Astrocyte (in vitro differentiated cells and primary cell): ENCODE results near the gene BLOC1S4. TPM values are rescaled to one million over a fixed set of nuclear protein-coding genes. Genes with fewer than 3 reads are reported as not detected.

Source experiments
- DNase-seq: peaks from one replicate; pipeline ENCODE4 v3.0.0-alpha.2; 2010; ENCODE audit warnings: low read depth
- FAIRE-seq: peaks from 2 replicates; lab custom pipeline; 2011; peaks lifted over from hg19 to GRCh38; lab: Jason Lieb, UNC
- H2AFZ ChIP-seq: 2 replicates; pipeline ENCODE4 v1.6.0; 2012; ENCODE audit warnings: low read depth, low read length, inconsistent platforms
- H3K27ac ChIP-seq: 2 replicates; pipeline ENCODE4 v1.5.1; 2011; ENCODE audit warnings: low read depth, low read length, inconsistent platforms
- H3K27me3 ChIP-seq: 2 replicates; pipeline ENCODE4 v1.6.0; 2011; ENCODE audit warnings: low read length, inconsistent platforms; ENCODE audit not compliant: insufficient read depth
- H3K36me3 ChIP-seq: 2 replicates; pipeline ENCODE4 v1.5.1; 2011; ENCODE audit warnings: low read length, inconsistent platforms; ENCODE audit not compliant: insufficient read depth
- H3K4me1 ChIP-seq: 2 replicates; pipeline ENCODE4 v1.5.1; 2011; ENCODE audit warnings: low read length, inconsistent platforms; ENCODE audit not compliant: insufficient read depth
- H3K4me2 ChIP-seq: 2 replicates; pipeline ENCODE4 v1.6.0; 2012; ENCODE audit warnings: low read length, inconsistent platforms
- H3K4me3 ChIP-seq: 2 replicates; pipeline ENCODE4 v1.5.1; 2011; ENCODE audit warnings: low read depth, mild to moderate bottlenecking, low read length, inconsistent platforms; ENCODE audit not compliant: insufficient read depth
- H3K79me2 ChIP-seq: 2 replicates; pipeline ENCODE4 v1.6.0; 2012; ENCODE audit warnings: mild to moderate bottlenecking, low read length, inconsistent platforms; ENCODE audit not compliant: insufficient read depth
- H3K9ac ChIP-seq: 2 replicates; pipeline ENCODE4 v1.6.0; 2012; ENCODE audit warnings: mild to moderate bottlenecking, low read length, inconsistent platforms
- H3K9me3 ChIP-seq: 2 replicates; pipeline ENCODE4 v1.5.1; 2012; ENCODE audit warnings: low read depth, mild to moderate bottlenecking, low read length, inconsistent platforms; ENCODE audit not compliant: insufficient read depth
- H4K20me1 ChIP-seq: 2 replicates; pipeline ENCODE4 v1.6.0; 2012; ENCODE audit warnings: low read length, inconsistent platforms; ENCODE audit not compliant: insufficient read depth
- H3K27ac Mint-ChIP-seq: one replicate; pipeline ENCODE4 v1.8.0; 2021; ENCODE audit warnings: mild to moderate bottlenecking, mixed read lengths; ENCODE audit not compliant: unreplicated experiment
- H3K27me3 Mint-ChIP-seq: one replicate; pipeline ENCODE4 v1.8.0; 2021; ENCODE audit warnings: low read depth, mixed read lengths; ENCODE audit not compliant: unreplicated experiment
- H3K36me3 Mint-ChIP-seq: one replicate; pipeline ENCODE4 v1.8.0; 2021; ENCODE audit warnings: low read depth, mixed read lengths; ENCODE audit not compliant: unreplicated experiment
- H3K4me1 Mint-ChIP-seq: one replicate; pipeline ENCODE4 v1.8.0; 2021; ENCODE audit warnings: low read depth, mixed read lengths; ENCODE audit not compliant: unreplicated experiment
- H3K4me3 Mint-ChIP-seq: one replicate; pipeline ENCODE4 v1.8.0; 2021; ENCODE audit warnings: mild to moderate bottlenecking, moderate library complexity, mixed read lengths; ENCODE audit not compliant: unreplicated experiment
- H3K9me3 Mint-ChIP-seq: one replicate; pipeline ENCODE4 v1.8.0; 2021; ENCODE audit warnings: mild to moderate bottlenecking, mixed read lengths; ENCODE audit not compliant: unreplicated experiment
- EZH2 ChIP-seq: IDR thresholded peaks from 2 replicates; pipeline ENCODE4 v1.6.1; 2012; ENCODE audit warnings: mild to moderate bottlenecking, low read length, inconsistent platforms; ENCODE audit not compliant: insufficient read depth
- total RNA-seq: library from RNA; stranded (reverse); gene quantifications from 2 replicates; pipeline ENCODE4 v1.2.1, GENCODE V29; 2021
- TF ChIP-seq, protein P1 (sequence below): IDR thresholded peaks from 2 replicates; pipeline ENCODE4 v1.5.1; 2011; ENCODE audit warnings: low read depth, mild to moderate bottlenecking, inconsistent platforms, low read length, moderate library complexity; ENCODE audit not compliant: insufficient read depth

BLOC1S4 gene
- total RNA-seq, 1 donor from 2014 or later: 20.9 TPM

DNA sequence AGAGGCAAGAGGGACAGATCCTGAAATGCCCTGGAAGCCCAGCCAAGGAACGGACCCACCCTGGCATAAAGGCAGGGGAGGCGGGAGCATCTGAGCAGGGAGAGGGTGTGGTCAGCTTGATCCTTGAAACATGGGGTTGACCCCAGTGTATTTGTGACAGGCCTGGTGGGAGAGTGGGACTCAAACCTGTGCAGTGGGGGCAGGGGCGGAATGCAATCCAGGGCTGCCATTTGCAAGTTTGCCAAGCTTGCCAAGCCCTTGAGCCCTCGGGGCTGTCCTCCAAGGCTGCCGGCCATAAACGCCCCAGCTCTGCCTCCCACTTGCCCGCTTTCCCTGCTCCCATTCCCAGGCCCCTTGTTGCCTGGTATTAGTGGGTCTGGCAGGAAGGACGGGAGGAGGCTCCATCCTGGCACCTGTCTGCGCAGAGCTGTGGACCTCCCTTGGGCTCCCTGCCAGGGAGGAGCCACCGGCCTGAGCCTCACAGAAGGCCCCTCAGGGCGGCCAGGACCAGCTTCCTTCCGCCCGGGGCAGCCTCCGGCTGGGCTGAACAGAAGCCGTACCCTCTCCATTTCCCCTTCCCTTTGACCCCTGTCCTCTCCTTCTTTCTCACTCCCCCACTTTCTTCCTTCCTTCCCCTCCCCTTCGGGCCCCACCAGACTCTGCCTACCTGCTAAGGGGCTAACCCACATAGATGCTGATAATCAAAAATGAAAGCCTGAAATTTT, 21.6 kb upstream of the BLOC1S4 start:
- H3K4me1 ChIP-seq: peaks cover 7% of the 10 kb centered on the region
- no peak overlapping the region for H2AFZ ChIP-seq
- Mint-ChIP-seq H3K9me3 (no peaks in the 10 kb centered on the region), H3K27ac (no peak overlapping the region), H3K4me1 (peaks cover 18% of the 10 kb centered on the region), H3K4me3 (no peak overlapping the region), H3K36me3 (peaks cover 5% of the 10 kb centered on the region), H3K27me3 (no peaks in the 10 kb centered on the region)
- no peak overlapping the region for H3K27ac ChIP-seq
- H4K20me1 ChIP-seq: peaks cover 8% of the 10 kb centered on the region
- no peaks in the 10 kb centered on the region for H3K9me3 ChIP-seq
- no peak overlapping the region for H3K4me2 ChIP-seq
- DNase-seq: no peak
- H3K36me3 ChIP-seq: no peaks in the 10 kb centered on the region
- H3K27me3 ChIP-seq: no peaks in the 10 kb centered on the region
- H3K4me3 ChIP-seq: no peak overlapping the region
- no peak overlapping the region for H3K9ac ChIP-seq
- H3K79me2 ChIP-seq: no peaks in the 10 kb centered on the region
- no peak for TF ChIP-seq EZH2
- TF ChIP-seq, protein P1, sequence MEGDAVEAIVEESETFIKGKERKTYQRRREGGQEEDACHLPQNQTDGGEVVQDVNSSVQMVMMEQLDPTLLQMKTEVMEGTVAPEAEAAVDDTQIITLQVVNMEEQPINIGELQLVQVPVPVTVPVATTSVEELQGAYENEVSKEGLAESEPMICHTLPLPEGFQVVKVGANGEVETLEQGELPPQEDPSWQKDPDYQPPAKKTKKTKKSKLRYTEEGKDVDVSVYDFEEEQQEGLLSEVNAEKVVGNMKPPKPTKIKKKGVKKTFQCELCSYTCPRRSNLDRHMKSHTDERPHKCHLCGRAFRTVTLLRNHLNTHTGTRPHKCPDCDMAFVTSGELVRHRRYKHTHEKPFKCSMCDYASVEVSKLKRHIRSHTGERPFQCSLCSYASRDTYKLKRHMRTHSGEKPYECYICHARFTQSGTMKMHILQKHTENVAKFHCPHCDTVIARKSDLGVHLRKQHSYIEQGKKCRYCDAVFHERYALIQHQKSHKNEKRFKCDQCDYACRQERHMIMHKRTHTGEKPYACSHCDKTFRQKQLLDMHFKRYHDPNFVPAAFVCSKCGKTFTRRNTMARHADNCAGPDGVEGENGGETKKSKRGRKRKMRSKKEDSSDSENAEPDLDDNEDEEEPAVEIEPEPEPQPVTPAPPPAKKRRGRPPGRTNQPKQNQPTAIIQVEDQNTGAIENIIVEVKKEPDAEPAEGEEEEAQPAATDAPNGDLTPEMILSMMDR: no peak
- FAIRE-seq: no peak

DNA sequence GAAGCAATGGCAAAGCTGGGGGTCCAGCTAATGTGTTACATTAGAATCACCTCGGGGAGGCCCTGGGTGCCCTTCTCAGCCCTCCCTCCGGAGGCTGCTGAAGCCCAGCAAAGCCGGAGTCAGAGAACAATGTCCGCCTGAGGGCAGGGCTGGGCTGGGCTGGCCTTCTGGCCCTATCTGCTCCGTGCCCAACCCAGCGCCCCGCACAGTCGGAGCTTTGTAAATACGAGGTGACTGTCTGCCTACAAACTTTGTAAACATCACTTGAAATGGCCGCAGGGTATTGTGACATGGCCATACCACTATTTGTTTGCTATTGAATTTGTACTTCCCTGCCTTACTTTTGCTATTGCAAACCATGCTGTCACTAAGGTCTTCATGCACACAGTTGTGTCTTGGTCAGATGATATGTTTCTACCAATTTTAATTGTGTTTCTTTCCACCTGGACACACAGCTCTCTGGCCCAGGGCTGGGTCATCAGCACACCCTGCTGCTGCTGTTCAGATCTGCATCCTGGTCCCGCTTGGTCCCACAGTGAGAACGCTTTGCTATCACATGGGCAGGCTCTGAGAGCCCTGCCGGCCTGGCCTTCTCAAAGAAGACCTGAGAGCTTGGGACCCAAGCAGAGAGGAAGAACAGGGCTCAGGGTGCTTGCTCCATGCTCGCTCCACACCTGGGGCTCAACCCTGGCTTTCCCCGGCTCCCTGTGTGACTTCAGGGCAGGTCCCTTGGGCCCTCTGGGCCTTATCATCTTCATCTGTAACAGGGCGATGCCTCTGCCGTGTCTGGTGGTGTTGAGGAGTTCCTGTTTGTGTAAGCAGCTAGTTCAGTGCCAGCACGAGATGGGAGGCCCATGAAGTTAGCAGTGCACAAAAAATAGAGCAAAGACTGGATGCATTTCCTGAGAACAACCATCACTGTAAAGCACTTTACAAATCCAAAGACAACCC, 20.0 kb upstream of the BLOC1S4 start:
- H3K36me3 ChIP-seq: no peaks in the 10 kb centered on the region
- Mint-ChIP-seq H3K4me1 (peaks cover 6% of the 10 kb centered on the region), H3K36me3 (peaks cover 10% of the 10 kb centered on the region), H3K27me3 (no peaks in the 10 kb centered on the region), H3K27ac (no peak overlapping the region), H3K4me3 (no peak overlapping the region), H3K9me3 (no peaks in the 10 kb centered on the region)
- H3K27me3 ChIP-seq: no peaks in the 10 kb centered on the region
- H3K4me3 ChIP-seq: no peak overlapping the region
- no peak overlapping the region for H2AFZ ChIP-seq
- no peak for FAIRE-seq
- no peak for TF ChIP-seq EZH2
- no peak overlapping the region for H3K27ac ChIP-seq
- no peak overlapping the region for H3K9ac ChIP-seq
- H3K4me2 ChIP-seq: no peak overlapping the region
- no peaks in the 10 kb centered on the region for H3K4me1 ChIP-seq
- H4K20me1 ChIP-seq: peaks cover 16% of the 10 kb centered on the region
- no peak for DNase-seq
- no peaks in the 10 kb centered on the region for H3K9me3 ChIP-seq
- H3K79me2 ChIP-seq: no peaks in the 10 kb centered on the region

DNA sequence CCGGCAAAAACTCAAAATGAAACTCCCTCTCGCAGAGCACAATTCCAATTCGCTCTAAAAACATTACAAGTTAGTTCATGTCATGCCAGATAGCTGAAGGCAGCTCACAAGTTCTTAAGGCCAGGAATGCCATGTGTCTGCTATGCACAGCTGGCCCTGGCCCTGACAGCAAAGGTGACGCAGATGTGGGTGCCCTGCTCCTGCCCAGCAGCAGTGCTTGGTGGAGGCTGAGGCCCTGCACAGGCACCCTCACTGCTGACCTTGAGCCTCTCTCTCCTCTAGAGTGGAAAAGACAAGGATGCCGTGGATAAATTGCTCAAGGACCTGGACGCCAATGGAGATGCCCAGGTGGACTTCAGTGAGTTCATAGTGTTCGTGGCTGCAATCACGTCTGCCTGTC, 19.4 kb upstream of the BLOC1S4 start:
- Histone ChIP-seq H3K36me3 (no peaks in the 10 kb centered on the region), H4K20me1 (peaks cover 16% of the 10 kb centered on the region), H3K27ac (no peak overlapping the region), H3K4me1 (no peaks in the 10 kb centered on the region), H3K4me3 (no peak overlapping the region), H3K27me3 (no peaks in the 10 kb centered on the region), H2AFZ (no peak overlapping the region), H3K4me2 (no peak overlapping the region), H3K9me3 (no peaks in the 10 kb centered on the region), H3K79me2 (no peaks in the 10 kb centered on the region), H3K9ac (no peak overlapping the region)
- Mint-ChIP-seq H3K4me3 (no peak overlapping the region), H3K36me3 (peaks cover 10% of the 10 kb centered on the region), H3K4me1 (peaks cover 6% of the 10 kb centered on the region), H3K9me3 (no peaks in the 10 kb centered on the region), H3K27me3 (no peaks in the 10 kb centered on the region), H3K27ac (no peak overlapping the region)
- DNase-seq (no peak), FAIRE-seq (no peak)
- TF ChIP-seq, protein P1: no peak
- TF ChIP-seq EZH2: no peak
